SK-N-MC (cell line): ENCODE results near the gene DDX17.

ENCODE experiments used
- DNase-seq: peaks from one replicate; pipeline ENCODE4 v3.0.0-alpha.2; 2011; ENCODE audit warnings: low read depth, low spot score
- H3K27ac ChIP-seq: fragments of 200-600 bp; sonication (generic); 2 replicates; pipeline ENCODE4 v1.5.1; 2016; ENCODE audit warnings: mixed run types
- H3K36me3 ChIP-seq: fragments of 200-600 bp; sonication (generic); 2 replicates; pipeline ENCODE4 v1.6.1; 2017; ENCODE audit warnings: antibody characterized with exemption, low read length, mixed read lengths; ENCODE audit not compliant: insufficient read depth
- H3K4me3 ChIP-seq: fragments of 200-600 bp; sonication (generic); 2 replicates; pipeline ENCODE4 v1.5.1; 2016
- H3K9ac ChIP-seq: fragments of 200-600 bp; sonication (generic); 2 replicates; pipeline ENCODE4 v1.8.0; 2017; ENCODE audit warnings: mixed run types, mixed read lengths; ENCODE audit not compliant: insufficient read length
- H3K9me3 ChIP-seq: fragments of 200-600 bp; sonication (generic); 2 replicates; pipeline ENCODE4 v1.6.1; 2017; ENCODE audit warnings: low read depth, mild to moderate bottlenecking, antibody characterized with exemption, low read length, moderate library complexity, mixed read lengths
- EZH2 ChIP-seq: fragments of 200-600 bp; sonication (generic); IDR thresholded peaks from one replicate; pipeline ENCODE4 v1.6.1; 2017; ENCODE audit warnings: antibody characterized with exemption
- FOXP2 ChIP-seq: optimal IDR thresholded peaks from 2 replicates; pipeline ENCODE3; 2011; ENCODE audit warnings: mild to moderate bottlenecking, moderate library complexity; ENCODE audit not compliant: insufficient read depth; ENCODE audit errors: extremely low read length, control extremely low read depth
- POLR2AphosphoS5 ChIP-seq: IDR thresholded peaks from 2 replicates; pipeline ENCODE4 v1.6.1; 2012; ENCODE audit warnings: mild to moderate bottlenecking, low read depth, low read length, borderline replicate concordance

DDX17 gene

DNA sequence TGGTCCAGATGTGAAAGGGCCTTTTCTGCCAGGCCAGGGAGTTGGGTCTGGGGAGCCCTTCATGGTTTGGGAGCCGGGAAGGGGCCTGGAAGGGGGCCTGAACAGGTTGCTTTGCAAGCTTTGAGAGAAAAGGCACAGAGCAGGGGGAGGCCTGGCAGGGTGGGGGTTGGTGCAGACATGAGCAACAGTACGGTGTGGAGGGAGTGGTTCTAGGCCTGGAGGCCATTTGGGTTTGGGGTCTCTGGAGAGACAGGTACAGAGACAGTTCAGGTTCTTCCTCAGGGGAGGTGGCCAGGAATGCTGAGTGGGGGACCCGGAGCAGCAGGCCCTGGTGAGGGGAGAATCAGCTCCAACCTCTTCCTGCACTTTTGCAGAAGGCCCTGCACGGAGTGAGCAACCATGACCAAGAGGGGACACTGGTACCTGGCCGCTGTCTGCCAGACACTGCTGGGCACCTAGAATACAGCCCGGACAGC lies 36.8 kb downstream of the DDX17 start:
- no peak for DNase-seq
- Histone ChIP-seq H3K36me3 (no peaks in the 10 kb centered on the region), H3K27ac (no peak overlapping the region), H3K4me3 (no peak overlapping the region), H3K9ac (no peak overlapping the region), H3K9me3 (no peaks in the 10 kb centered on the region)
- TF ChIP-seq EZH2 (no peak), POLR2AphosphoS5 (no peak), FOXP2 (no peak)

DNA sequence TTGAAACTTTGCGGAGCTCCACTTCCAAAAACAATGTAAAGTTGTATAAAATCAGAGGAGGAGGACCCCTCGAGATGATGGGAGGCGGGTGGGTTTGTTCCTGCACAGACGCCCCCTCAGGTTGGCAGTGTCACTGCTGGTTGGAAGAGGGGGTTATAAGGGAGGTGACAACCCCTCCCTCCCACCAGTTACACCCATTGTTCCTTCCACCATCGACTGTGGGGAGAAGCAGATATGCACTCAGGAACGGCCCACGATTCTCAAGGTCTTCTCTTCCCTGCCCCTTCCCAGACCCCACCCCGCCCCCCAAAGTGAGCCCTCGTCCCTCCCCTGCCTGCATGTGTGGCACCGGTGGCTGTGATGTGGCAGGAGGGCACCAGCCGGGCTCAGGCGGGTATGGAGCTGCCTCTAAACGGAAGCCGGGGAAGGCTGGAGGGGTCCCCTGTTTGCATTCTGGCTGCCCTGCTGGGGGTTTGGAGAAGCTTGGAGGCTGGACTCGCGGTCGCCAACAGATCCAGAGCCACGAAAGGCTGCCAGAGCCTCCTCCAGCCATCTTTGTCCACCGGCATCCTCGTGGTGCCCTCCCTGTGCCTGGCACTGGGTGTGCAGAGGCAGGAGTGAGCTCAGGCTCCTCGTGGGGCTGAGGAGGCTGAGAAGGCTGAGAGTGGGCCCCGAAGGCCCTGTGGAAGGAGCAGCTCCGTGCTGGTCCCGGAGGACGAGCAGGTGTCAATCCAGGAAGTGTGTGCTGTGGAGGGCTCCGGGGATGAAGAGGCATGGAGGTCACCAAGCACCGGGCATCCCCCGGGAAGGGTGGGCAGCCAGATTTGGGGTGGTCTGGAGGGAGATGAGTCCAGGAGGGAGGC lies 37.4 kb downstream of the DDX17 start:
- no peaks in the 10 kb centered on the region for H3K9me3 ChIP-seq
- no peak overlapping the region for H3K4me3 ChIP-seq
- no peak for TF ChIP-seq FOXP2
- TF ChIP-seq EZH2 = no peak
- TF ChIP-seq POLR2AphosphoS5 = no peak
- no peak for DNase-seq
- H3K36me3 ChIP-seq = no peaks in the 10 kb centered on the region
- H3K9ac ChIP-seq = no peak overlapping the region
- no peak overlapping the region for H3K27ac ChIP-seq

DNA sequence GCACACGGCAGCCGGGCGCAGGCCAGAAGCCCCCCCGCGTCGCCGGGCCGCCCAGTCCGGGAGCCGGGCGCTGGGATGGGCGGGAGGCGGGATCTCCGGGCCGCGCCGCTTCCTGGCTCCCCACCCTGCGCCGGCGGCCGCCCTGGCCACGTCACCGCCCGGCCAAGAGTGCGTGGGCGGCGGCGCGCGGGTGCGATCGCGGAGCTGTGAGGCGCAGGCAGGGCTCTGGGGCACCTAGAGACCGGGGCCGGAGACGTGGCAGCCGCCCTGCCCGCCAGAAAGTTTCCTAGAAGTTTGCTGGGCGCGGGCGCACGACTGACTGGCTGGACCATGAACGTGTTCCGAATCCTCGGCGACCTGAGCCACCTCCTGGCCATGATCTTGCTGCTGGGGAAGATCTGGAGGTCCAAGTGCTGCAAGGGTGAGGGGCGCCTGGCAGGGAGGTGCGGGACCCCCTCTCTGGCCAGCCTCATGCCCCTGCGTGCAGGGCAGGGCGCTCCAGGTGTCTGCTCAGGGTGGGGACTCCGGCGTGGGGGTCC lies 38.1 kb downstream of the DDX17 start, which contains the start of gene KDELR3:
KDELR3 (plus strand) TSS at position 193 of the 539 bp plus-strand sequence; CDS start at position 331, 138 bp downstream.
- Histone ChIP-seq H3K9ac (no peak within 1 kb of the TSS), H3K36me3 (no peaks in the 10 kb centered on the region), H3K9me3 (no peaks in the 10 kb centered on the region), H3K4me3 (no peak within 1 kb of the TSS), H3K27ac (no peak within 1 kb of the TSS)
- TF ChIP-seq EZH2 = no peak
- no peak for TF ChIP-seq POLR2AphosphoS5
- no peak for TF ChIP-seq FOXP2
- DNase-seq = no peak

DNA sequence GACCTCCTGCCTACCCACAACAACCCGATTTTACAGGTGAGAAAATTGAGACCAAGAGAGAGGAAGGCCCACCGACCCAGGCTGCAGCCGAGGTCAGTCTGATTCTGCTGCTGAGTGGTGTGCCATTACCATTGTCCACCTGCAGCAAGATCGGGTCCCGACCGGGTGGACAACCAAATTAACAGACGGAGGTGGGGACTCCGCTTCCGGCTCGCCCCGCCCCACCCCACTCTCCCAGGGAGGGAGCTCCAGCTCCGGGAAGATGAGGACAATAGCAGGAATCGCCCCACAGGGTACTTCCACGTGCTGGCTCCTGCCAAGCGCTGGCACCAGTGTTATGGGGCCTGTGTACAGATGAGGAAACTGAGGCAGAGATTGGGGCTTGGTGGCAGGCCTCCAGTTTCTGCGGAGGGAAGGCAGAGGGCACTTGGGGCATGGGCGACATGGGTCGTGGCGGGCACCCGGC lies 38.6 kb downstream of the DDX17 start:
- DNase-seq = no peak
- no peak overlapping the region for H3K9ac ChIP-seq
- TF ChIP-seq FOXP2 (no peak), POLR2AphosphoS5 (no peak), EZH2 (no peak)
- no peak overlapping the region for H3K27ac ChIP-seq
- H3K36me3 ChIP-seq = no peaks in the 10 kb centered on the region
- H3K4me3 ChIP-seq = no peak overlapping the region
- H3K9me3 ChIP-seq = no peaks in the 10 kb centered on the region

DNA sequence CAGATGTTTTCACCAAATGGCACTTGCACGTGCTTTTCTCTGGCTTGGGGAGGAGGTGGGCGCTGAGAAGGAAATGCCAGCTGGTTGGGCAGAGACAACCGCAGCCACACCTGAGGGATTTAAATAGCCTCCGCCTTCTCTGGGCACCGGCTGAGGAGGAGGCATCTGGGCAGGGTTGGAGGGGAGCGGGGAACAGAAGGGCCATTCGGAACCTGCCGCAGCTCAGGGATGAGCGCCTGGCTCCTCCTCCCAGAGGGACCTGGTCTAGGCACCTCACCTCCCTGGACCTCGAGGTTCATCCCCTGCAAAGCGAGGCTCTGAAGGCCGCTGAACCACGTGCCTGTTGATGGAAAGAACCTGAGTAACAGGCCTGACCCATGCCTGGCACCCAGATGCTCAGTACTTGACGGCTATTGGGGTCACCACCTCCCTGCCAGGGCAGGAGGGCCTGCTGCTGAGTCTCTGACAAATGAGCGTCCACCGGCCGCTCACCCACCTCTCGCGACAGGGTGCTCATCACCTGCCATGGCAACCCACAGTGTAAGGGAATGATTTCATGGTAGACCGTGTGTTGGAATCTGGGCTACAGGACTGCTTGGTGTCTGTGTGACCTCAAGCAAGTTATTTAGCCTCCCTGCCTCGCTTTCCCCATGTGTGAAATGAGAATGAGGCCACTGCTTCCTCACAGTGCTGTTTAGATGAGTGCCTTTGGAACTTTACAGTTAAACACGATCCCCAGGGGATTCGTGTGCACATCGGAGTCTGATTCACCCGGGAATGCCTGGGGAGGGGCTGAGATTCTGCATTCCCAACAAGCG lies 40.2 kb downstream of the DDX17 start:
- Histone ChIP-seq H3K4me3 (no peak overlapping the region), H3K36me3 (no peaks in the 10 kb centered on the region), H3K9me3 (no peaks in the 10 kb centered on the region), H3K9ac (no peak overlapping the region), H3K27ac (no peak overlapping the region)
- TF ChIP-seq POLR2AphosphoS5 = no peak
- no peak for TF ChIP-seq EZH2
- TF ChIP-seq FOXP2 = no peak
- no peak for DNase-seq

DNA sequence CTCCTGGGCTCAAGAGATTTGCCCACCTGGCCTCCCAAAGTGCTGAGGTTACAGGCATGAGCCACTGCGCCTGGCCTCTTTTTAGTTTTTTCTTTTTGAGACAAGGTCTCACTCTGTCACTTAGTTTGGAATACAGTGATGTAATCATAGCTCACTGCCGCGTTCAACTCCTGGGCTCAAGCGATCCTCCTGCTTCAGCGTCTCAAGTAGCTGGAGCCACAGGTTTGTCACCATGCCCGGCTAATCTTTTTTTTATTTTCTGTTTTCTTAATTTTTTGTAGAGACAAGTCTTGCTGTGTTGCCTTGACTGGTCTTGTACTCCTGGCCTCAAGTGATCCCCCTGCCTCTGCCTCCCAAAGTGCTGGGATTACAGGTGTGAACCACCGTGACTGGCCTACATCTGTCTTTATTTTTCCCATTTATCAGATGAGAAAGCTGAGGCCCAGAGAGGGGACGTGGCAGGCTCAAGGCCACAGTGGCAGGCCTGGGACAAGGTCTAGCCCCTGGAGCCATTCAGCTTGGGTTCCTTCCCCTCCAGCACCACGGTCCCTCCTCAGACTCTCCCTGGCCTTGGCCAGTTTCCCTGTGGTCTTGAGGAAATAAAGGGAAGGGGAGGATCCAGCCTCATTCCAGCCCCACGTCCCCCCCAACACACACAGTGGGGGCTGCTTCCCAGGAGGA lies 41.0 kb downstream of the DDX17 start:
- H3K36me3 ChIP-seq = no peaks in the 10 kb centered on the region
- DNase-seq = no peak
- no peak overlapping the region for H3K27ac ChIP-seq
- TF ChIP-seq EZH2 (no peak), FOXP2 (no peak), POLR2AphosphoS5 (no peak)
- H3K9ac ChIP-seq = no peak overlapping the region
- H3K9me3 ChIP-seq = no peaks in the 10 kb centered on the region
- H3K4me3 ChIP-seq = no peak overlapping the region

DNA sequence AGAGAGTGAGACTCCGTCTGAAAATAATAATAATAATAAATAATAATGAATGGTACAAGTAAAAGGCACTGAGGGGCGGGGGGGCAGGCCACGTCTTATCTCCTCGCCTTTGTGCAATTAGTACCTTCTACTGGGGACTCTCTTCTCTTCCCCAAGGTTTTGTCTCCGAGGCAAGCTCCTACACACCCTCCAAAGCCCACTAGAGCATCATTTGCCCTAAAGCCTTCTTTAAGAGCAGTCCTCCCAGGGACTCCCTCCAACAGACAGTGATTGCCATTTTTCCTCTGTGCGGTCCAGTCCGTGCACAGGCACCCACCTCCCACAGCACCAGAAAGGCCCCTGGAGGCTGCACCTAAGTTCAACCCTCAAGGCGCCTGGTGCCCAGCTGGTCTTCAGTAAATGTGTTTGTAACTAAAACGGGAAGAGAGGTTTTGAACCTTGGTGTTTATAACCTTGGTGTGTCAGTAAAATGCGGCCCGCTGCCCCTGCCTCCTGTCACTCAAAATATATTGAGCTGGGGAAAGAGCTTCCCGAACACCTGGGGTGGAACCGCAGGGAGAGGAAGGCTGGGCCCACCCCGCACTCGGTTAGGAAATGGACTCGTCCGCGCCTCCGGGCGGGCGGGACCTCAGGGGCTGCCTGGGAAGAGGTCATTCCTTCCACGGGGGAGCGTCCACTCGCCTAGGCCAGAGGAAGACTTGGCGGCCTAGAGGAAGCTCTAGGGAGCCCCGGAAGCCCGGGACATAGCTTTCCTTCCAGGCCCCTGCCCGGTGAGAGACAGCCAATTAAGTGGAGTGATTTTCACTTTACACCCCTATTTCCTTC lies 42.9 kb downstream of the DDX17 start:
- Histone ChIP-seq H3K27ac (no peak overlapping the region), H3K36me3 (no peaks in the 10 kb centered on the region), H3K9ac (no peak overlapping the region), H3K4me3 (no peak overlapping the region), H3K9me3 (no peaks in the 10 kb centered on the region)
- no peak for DNase-seq
- TF ChIP-seq EZH2 (no peak), FOXP2 (no peak), POLR2AphosphoS5 (no peak)
